Measurements from ENCODE around the gene CYB561D2.

- TF ChIP-seq SIN3A (IDR thresholded peaks at IDR 0.05; ENCODE audit: borderline replicate concordance, insufficient read depth, low read depth, low read length) (no peak), CTCF (IDR thresholded peaks at IDR 0.05) (no peak), REST (IDR thresholded peaks at IDR 0.05; ENCODE audit: insufficient read depth in 1 of 2, low read depth in 2 of 2, low read length in 1 of 2) (no peak)
Observed at GRCh38 chr3:50340448-50341329, 10.0 kb upstream of the CYB561D2 start, which contains the start of gene RASSF1.
